ENCODE results near the gene PAK1.

The PAK1 gene

GRCh38 chr11:77472991-77473800 lies 698 bp downstream of the PAK1 start:
- no peak for DNase-seq

DNA sequence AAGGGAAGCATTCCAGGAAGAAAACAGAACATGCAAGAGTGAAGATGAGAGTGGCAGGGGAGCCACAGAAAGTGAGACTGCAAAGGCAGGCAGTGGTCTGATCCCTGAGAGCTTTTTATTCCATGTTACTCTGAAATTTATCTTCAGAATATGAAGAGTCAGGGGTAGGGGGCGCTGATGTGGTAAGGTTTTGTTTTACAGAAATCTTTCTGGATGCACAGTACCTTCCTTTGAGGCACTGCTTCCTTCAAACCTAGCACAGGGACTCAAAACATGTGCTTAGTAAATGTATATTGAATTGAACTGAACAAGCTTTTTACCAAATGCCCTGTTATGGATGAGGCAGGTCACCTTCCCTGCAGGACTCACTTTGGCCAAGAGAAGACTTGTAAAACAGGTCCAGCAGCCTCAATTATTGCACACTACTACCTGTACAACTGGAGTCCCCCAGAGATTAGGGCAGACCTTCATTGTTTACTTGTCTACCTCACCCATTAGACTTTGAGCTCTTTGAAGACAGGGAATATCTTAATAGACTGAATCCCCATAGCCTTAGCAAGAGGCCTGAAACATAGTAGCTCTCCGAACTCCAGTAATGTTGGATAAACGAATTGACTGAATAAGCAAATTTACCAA lies 2.2 kb downstream of the PAK1 start:
- no peak for DNase-seq

- DNase-seq, result no peak
These were observed 2.9 kb downstream of the PAK1 start for GRCh38 chr11:77470971-77471370.

GRCh38 chr11:77470504-77470903 lies 3.4 kb downstream of the PAK1 start:
- DNase-seq, result no peak

DNA sequence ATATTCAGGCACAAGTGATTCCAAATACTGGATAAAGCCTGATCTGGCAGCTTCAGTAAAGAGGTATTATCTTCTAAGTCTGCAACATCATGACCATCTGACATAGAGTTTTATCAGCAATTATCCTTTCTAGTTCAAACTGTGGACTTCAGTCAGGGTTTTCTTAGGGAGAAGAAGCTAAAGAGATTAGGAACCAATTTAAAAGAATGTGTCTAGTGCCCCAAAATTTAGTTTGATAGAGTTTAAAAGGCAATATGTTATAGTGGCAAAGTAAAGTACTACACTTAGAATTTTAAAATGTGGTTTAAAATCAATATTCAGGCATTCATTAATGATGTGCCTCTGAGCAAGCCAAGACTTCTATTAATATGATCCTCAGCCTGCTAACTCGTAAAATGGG lies 5.4 kb downstream of the PAK1 start:
- DNase-seq, result no peak

DNA sequence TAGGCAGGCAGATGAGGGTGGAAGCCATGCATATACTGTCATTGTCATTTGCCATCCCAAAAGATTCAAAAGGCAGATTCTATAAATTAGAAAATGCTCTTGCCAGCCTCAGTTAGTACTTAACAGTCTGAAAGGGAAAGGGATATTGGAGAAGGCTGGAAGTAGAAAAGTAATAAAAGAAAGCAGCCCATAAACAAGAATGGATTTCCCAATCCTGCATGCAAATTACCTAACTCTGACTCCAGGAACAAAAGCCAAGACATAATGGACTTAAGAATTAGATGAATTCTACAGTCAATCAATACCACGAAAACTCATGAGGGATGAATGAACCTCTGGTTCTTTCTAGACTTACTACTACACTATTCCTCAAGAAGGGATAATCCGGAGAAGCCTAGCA lies 5.9 kb downstream of the PAK1 start:
- DNase-seq, result no peak

- DNase-seq, result no peak
These were observed 6.7 kb downstream of the PAK1 start for GRCh38 chr11:77467233-77467632.

GRCh38 chr11:77457340-77457739 lies 16.6 kb downstream of the PAK1 start:
- DNase-seq, result no peak

DNA sequence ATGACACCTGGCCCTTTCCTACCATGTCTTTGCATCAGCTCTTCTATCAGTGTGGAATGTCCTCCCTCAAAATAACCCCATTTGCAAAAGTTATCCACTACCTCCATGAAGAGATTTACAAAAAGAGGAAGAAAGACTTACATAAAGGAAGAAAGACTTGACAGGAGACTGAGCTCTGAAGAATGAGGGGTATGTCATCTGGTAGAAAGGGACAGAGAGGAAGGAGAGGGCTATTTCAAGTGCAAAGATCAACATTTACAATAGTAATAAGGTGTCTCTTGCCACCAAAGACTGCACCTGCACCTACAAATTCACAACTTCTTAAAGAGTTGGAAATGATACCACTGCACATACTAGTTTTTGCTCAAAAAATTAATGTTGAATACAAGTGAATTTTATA lies 18.2 kb downstream of the PAK1 start:
- no peak for DNase-seq

DNA sequence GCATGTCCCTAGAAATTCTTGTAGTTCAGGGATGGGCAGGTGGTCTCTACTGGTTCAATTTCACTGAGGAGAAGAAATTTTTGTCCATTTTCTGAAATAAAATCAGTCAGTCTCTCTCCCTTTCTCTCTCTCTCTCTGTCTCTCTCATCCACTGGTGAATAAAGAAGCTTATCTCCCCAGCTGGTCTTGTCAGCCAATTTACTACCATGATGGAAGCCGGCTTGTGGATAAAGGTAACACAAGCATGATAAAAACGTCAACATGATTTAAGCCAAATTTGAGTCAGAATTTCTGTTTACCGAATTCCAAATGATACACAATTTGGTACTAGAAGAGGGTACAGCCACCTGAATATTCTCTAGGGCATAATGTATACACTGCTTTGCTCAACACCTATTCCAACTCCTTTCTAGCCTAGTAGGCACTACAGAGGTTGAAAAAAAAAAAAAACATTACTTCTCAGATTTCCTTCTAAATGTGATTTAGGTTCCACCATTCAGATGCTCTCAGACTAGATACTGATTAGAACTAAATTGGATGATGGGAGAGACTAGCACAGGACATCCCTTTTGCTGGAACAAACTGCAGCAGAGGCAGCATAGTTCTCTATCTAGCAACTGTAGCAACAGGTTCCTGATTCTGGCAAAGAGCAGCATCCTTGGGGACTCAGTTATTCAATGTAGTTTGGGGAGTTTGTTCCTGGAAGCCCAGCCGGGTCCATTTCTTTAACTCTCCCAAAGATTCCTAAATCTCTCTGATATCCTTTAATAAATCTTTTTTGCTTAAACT lies 18.8 kb downstream of the PAK1 start:
- no peak for DNase-seq

DNA sequence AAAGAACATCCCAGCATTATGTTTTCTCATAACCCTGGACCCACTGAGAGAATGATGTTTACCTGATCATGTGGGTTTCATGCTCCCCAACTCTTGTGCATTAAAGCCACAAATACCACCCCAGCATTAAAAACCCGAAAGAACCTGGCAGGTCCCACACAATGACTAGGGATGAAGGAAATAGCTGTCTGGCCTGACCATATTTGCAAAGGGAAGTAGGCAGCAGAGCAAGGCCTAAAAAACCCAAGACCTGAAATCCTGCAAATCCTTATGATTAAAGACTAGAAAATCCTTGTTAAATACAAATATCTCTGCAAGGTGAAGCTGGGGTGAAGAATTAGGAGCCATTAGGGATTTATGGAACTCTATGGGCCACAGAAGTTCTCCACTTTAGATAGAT lies 23.7 kb downstream of the PAK1 start:
- no peak for DNase-seq

GRCh38 chr11:77449784-77450183 lies 24.1 kb downstream of the PAK1 start:
- no peak for DNase-seq

DNA sequence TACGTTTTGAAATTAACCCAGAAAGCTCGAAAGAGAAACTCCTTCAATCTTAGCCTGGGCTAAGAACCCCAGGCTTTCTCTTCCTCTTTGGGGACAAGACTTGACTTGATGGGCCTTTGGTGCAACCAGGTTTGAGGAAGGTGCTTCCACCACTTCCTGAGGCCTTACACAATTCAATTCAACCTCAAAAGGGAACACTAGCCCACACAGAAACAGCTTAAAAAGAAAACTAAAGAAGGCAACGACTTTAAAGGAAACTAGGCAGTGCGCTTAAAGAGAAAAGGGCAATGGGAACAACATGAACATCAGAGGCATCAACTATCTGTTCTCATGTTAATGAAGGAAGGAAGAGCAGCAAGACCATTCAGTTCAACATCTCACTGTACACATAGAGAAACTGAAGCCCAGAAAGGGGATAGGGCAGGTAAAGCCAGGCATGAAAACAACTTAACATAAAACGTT lies 24.8 kb downstream of the PAK1 start:
- DNase-seq, result peak; percentile 48

DNA sequence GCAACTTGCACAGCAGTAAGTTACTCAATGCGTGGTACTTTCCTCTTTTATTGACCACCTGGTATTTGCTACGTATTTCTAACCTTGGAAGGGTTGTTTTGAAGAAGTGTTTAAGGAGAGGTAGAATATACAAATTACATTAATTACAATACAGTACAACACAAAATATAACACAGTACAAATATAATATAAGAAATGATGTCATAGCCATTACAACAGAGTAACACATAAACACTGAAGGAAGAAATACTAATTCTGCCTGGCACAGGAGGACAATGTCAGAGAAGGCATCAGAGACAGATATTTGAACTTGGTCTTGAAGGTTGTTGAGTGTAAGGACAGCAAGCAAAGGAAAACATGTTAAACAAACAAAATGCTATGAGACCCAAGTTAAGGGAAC lies 25.6 kb downstream of the PAK1 start:
- DNase-seq, result no peak

- no peak for DNase-seq
These were observed 26.8 kb downstream of the PAK1 start for GRCh38 chr11:77446911-77447629.

DNA sequence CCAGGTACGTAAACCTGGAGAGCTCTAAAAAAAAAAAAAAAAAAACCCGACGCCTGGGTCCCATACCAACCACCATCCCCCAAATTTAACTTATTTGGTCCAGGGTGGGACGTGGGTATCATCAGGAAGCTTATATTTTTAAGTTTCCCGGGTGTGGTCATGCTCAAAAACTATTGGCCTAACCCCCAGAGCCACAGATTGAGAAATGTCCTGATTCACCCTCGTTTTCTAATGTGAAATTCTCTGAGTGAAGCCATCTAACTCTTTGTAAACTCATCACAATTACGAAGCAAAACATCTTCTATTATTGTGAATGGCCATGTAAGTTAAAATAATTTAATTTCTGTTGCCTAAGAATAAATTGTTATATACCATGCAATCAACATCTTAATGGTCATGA lies 29.6 kb downstream of the PAK1 start:
- DNase-seq, result no peak

GRCh38 chr11:77442394-77443053 lies 31.4 kb downstream of the PAK1 start:
- DNase-seq, result no peak

GRCh38 chr11:77441426-77441825 lies 32.5 kb downstream of the PAK1 start:
- no peak for DNase-seq

DNA sequence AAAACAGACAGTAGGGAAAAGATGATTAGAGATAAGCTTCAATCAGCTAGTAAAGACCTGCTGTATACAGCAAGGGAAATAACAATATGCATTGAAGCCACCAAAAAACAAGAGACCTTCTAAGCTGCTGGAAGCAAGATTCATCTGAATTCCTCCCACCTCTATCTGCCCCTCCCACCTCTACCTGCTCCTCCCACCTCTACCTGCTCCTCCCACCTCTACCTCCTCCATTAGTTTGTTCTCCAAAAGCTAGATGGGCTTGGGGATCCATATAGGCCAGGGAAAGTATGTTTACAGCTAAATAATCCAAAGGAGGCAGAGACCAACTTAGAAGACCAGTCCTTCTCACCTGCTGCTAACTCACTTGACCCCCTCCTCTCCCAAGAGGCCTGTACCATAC lies 33.2 kb downstream of the PAK1 start:
- no peak for DNase-seq

DNA sequence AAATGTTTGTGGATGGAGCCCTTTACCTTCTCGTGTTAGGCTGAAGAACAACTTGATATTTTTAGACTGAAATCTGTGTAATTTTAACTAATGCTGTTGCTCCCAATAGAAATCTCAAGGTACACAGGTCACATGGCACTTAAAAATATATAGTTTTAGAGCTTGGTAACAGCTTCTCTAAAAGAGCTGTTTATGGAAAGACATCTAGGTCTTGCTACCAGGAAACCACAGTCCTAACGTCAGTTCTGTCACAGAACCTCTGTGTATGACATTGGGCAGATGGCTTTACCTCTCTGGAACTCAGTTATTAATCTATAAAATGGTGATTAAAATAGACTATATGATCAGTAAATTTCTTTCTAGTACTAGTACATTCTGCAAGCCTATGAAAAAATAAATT lies 35.4 kb downstream of the PAK1 start:
- no peak for DNase-seq

DNA sequence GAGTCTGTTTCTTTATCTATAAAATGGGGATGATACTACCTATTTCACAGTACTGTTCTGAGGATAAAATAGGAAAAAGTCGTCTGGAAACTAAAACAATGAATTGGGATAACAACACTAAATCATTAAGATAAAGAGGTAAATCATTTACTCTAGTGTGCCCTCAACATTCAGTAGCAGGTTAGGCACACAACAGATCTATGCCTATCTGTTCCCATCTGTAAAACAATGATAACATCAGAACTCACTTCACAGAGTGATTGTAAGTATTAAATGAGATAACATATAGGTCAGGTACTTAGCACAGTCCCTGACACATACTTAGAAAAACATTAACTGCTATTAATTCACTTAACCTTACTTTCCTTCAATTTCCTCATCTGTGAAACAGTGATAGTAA lies 36.9 kb downstream of the PAK1 start:
- no peak for DNase-seq

GRCh38 chr11:77436506-77436905 lies 37.4 kb downstream of the PAK1 start:
- DNase-seq, result no peak

GRCh38 chr11:77435972-77436371 lies 37.9 kb downstream of the PAK1 start:
- no peak for DNase-seq
